Suppressor macrophage (primary cell): Measurements from ENCODE around the gene PCBP3.
"Not testable (repeated sequence)": the region's sequence is repeated elsewhere in the genome, so short reads cannot be mapped to it uniquely, and the experiment has no call there.

Experiments used
- DNase-seq, 4 experiments: peaks; one replicate each; pipeline ENCODE4 v3.0.0-alpha.2; 2020 to 2022
- total RNA-seq, 17 experiments: gene quantifications; one replicate each; lab custom pipeline; 2026; ENCODE audit warnings: mixed read lengths in 6 of 17, inconsistent platforms in 3 of 17; lab: John Stamatoyannopoulos, UW

The PCBP3 gene
- total RNA-seq, result 0.20 to 4.6 (median 0.71) reads per million in 17 experiments

DNA sequence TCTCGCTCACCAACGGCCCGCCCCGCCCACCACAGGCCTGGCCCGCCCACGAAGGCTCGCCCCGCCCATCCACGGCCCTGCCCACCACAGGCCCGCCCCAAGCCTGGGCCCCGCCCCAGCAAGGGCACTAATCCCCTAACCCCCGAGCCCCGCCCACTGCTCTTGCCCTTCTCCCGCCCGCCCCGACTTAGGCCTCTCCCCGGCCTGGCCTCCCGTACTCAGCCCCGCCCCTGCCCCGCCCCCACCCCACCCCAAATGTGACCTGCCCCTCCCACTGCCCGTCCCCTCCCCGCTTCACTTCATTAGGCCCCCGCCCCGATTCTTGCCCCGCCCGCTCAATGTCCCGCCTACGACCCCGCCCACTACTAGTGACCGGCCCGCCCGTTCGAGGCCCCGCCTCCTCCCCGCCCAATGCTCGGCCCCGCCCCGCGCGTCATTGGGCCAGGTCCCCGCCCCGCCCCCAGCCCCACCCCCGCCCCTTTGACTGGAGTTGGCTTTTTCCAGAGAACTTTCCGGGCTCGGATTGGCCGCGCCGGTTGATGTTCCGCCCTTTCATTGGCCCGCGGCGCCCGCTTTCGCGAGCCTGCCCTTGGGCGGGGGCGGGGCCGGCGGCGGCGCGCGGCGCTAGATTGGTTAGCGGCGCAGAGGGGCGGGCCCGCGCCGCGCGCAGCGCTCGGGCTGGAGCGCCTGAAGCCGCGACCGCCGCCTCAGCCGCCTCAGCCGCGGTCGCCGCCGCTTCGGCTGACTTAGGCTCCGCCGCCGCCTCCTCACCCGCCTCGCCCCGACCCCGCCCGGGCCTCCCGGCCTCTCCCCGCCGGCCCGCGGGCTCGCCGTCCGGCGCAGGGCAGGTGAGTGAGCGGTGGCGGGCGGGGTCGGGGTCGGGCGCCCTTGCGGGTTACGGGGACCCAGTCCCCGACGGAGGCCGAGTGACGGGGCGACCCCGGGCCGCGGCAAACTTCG is at the start of gene PCBP3:
TSS of gene PCBP3 (plus strand) at position 705 of the 960 bp plus-strand sequence. CDS start 206,361 bp downstream, outside the sequence.
- DNase-seq, result peak; percentile 96 to 99 (median 97)

DNA sequence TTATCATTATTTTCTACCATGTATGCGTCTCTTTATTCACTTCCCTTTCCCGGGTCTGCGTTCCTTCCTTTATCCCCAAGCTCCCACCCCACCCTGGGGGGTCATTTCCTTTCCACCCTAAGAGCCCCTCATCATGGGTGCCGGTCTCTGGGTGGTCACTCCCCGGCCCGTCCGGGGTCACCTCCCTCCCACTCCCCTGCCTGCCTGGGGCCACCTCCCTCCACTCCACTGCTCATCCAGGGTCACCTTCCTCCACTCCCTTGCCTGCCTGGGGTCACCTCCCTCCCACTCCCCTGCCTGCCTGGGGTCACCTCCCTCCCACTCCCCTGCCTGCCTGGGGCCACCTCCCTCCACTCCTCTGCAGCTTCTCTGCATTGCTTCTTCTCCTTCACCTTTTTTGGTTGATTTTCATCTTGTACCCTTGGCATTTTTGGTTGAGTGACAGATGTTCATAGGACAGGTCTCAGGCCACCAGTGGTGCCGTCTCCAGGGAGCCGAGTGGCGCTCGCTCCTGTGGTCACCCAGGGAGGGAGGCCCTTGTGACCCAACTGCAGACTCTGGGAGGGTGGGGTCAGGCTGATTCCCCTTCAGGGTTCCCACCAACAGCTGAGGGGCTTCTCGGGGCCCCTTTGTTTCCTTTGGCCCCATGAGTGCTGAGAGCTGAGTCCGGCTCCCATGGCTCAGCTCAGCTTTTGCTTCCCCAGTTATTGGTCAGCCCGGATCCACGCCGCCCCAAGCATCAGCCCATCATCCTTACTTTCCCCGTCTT is 48.6 kb upstream of the PCBP3 start:
- no peak for DNase-seq

DNA sequence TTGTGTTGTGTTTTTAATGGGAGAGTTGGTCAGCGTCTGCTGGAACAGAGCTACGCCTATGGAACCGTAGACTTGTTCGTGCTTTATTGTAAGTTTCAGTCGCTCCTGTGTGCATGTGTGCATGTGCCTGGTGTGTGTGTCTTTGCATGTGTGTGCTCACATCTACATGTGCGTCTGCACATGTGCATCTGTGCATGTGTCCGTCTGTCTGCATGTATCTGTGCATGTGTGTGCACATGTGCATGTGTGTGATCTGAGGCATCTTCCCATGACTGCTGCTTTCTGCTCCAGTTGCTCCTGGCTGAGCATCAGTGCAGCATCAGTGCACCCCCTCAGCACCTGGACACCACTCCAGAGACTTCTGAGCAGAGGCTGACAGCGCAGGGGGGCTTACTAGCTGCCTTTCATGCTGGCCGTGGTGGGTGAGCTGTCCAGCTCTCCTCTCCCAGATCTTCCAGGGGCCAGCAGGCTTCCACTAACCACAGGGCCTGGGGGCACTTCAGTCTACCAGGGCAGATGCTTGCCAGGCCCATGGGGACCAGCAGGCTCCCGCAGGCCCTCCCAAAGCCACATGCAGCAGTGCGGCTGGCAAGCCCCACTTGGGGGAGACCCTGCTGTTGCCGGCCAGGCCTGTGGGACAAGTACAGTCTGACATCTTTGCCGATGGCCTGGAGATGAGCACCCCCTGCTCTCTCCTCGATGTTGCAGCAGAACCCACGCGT is 47.8 kb upstream of the PCBP3 start:
- DNase-seq, result no peak

DNA sequence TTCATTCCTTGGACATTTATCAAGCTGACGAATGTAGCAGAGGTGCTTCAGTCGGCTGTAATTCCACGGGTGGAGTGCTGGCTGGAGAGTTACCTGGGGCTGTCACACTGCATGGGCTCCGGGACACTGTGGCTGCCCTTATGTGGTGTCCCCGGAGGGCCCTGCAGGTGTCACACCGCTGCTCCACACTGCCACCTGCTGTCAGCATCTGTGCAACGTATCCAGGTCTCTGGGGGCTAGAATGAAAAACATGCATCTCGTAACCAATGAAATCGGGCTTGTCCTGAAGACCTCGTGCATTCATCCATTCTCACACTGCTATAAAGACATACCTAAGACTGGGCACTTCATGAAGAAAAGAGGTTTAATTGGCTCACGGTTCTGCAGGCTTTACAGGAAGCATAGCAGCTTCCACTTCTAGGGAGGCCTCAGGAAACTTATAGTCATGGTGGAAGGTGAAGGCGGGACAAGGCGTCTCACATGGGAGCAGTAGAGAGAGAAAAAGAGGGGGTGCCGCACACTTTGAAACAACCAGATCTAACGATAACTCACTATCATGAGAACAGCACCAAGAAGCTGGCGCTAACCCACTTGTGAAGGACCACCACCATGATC is 46.7 kb upstream of the PCBP3 start:
- DNase-seq, result peak; percentile 65 to 87 (median 76)

DNA sequence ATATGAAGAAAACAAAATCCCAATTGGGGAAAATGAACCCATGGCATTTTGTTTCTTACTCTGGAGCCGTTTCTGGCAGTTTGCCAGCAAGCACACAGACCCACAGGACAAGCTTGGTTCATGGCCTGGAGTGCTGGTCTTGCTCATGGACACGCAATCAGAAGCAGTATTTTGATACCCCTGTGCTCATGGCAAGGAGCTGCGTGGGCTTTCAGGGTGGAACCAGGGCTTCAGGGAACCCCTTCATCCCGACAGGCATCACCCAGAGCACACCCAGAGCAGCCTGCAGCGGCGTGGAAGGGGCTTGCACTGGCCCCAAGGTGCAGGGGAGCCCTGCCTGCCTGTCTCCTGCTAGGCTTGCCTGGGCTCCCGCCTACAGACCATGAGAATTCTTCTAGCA is 45.4 kb upstream of the PCBP3 start:
- DNase-seq, result no peak

DNA sequence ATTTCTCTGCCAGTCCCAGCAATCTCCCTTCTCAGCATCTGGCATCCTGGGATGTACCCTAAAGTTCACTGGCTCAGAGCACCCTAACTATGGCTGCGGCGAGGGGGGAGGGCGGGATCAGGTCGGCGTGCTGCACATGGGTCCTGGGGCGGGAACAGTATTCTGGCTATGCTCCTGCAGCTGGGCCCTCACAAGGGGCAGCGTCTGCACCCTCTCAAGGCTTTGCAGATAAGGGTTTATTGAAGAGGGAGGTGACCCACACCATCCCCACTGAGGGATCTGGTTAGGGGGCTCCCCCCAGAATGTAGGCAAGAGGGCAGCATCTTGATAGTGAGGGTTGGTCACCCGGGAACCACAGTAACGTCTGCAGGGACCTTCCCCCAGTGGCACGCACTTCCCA is 44.9 kb upstream of the PCBP3 start:
- DNase-seq, result no peak

DNA sequence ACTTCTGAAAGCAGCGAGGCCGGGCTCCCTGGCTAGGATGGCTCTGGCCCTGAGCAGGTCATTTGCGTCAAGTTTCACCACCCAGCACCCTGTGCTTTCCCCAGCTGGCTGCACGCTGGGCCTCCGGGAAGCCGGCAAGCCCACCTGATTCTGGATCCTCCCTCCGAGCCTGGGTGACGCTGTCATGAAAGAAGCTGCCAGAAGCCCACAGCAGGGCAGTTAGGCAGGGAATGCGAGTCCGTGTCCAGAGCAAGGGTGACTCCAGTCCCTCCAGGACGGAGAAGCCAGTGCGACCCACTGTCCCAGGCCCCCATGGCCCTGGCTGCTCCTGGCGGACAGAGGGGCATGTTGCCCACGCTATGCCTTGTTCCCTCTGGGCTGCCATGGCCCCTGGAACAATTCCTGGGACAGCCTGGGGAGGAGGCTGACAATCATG is 44.4 kb upstream of the PCBP3 start:
- DNase-seq, result no peak

DNA sequence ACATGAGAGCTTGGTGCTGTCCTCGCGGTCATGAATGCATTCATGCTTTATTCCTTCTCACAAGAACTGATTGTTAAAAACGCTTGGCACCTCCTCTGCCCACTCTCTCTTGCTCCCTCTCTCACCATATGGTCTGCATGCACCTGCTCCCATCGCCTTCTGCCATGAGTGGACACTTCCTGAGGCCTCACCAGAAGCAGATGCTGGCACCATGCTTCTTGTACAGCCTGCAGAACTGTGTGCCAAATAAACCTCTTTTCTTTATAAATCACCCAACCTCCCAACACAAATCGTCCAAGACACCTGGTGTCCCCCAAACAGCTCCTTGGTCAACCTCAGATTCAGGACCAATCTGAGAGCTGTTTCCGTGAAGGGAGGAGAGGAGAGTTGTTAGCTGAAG is 43.3 kb upstream of the PCBP3 start:
- DNase-seq, result no peak

DNA sequence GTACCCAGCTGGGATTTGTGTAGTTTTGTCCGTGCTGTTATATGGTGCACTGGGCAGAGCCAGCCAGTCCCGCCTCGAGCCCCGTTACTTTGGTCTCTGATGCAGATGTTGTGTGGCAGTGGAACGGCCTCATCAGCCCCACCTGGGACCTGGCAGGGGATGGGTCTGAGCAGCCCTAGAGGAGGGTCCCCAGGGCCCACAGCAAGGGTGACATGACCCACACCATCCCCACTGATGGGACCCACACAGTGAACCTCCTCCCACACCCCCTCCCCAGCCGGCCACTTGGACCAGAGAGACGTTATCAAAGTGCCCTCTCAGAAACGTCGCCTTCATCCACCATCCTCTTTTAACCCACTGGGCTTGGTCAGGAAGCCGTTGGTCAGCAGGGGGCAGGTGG is 42.0 kb upstream of the PCBP3 start:
- DNase-seq, result no peak

DNA sequence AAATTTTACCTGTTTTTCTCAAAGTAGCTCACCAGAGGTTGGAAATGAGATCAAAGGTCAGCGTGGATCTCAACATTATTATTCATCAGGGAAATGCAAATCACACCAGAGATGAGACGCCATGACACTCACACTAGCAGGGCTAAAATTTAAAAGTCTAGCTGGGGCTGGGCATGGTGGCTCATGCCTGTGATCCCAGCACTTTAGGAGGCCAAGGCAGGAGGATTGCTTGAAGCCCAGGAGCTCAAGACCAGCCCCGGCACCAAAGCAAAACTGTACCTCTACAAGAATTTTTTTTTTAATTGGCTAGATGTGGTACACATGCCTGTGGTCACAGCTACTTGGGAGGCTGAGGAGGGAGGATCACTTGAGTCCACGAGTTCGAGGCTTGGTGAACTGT is 41.4 kb upstream of the PCBP3 start:
- no peak for DNase-seq

DNA sequence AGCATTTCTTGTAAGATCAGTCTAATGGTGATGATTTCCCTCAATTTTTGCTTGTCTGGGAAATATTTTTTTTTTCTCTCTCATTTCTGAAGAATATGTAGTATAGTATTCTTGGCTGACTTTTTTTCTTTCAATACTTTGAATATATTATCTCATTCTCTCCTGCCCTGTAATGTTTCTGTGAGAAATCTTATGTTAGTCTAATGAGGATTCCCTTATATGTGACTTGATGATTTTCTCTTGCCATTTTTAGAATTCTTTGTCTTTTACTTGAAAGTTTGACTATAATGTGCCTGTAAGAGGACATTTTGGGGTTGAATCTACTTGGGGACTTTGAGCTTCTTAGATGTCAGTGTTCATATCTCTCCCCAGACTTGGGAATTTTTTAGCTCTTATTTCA is 40.0 kb upstream of the PCBP3 start:
- DNase-seq, result no peak

DNA sequence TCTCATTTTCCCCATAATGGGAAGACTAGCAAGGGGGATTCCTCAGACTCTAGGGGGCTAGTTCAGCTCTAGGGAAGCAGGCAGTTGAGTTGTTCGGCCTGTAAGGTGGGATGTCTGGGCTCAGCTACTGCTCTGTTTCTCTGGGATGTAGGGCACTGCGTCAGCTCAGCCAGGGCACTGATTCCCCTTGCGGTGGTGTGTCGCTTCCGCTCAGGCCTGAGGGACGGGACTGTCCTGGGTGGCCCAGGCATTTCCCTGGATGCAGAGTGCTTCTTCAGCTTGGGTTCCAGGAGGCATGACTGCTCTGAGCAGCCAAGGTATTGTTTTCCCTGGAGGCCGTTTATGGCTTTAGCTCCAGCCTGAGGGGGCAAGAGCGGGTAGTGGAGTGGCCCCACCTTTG is 38.8 kb upstream of the PCBP3 start:
- DNase-seq, result not testable (repeated sequence)

DNA sequence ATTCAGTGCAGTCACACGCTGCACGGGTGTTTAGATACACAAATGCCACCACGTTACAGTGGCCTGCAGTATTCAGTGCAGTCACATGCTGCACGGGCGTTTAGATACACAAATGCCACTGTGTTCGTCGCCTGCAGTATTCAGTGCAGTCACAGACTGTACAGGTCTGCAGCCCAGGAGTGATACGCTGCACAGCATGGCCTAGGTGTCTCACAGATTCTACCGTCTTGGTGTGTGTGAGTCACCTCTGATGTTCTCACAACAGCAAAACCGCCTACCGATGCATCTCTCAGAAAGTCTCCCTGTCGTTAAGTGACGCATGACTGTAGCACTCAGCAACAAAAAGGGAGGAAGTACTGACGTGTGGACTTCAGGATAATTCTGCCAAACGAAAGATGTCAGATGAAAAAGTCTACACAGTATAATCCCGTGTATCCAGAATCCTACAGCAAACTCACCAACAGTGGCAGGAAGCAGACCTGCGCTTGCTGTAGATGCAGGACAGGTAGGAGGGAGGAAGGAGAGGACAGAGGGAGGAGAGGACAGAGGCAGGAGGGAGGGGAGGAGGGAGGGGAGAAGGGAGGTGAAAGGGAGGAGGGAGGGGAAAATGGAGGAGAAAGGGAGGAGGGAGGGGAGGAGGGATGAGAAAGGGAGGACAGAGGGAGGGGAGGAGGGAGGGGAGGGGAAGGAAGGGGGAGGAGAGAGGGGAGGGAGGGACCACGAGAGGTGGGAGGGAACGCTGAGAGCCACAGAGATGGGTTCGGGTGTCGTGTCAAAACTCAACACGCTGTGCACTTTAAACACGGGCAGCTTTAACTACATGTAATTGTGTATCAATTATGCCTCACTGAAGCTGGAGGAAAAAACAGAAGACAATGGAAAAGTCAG is 36.3 kb upstream of the PCBP3 start:
- DNase-seq, result no peak

DNA sequence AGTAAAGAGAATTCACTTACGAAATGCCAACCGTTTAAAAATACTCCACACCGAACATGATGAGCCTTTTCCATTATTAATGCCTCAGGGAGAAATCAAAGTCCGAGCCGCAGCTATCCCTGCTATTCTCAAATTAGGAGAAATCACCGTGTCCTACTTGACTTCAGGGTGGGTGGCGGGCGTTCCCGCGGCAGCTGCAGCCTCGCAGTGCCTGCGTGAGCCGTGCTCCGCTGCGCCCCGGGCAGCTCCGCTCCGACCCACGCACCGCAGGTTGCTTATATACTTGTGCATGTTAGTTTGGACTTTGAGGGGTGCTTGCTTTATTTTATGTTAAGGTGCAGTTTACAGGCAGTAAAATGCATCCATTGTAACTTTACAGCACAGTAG is 35.6 kb upstream of the PCBP3 start:
- DNase-seq, result no peak

DNA sequence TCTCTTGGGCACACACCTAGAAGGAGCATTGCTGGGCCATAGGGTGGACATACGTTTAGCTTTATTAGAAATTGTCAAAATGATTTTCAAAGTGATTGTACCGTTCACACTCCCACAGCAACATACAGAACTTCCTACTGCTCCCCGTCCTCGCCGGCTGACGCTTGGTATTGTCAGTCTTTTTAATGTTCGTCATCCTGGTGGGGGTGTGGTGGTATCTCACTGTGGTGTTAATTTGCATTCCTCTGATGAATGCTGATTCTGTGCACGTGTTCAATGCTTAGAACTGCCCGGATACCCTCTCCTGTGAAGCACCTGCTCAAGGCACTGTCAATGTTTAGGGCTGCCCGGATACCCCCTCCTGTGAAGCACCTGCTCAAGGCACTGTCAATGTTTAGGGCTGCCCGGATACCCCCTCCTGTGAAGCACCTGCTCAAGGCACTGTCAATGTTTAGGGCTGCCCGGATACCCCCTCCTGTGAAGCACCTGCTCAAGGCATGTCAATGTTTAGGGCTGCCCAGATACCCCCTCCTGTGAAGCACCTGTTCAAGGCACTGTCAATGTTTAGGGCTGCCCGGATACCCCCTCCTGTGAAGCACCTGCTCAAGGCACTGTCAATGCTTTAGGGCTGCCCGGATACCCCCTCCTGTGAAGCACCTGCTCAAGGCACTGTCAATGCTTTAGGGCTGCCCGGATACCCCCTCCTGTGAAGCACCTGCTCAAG is 34.6 kb upstream of the PCBP3 start:
- DNase-seq, result not testable (repeated sequence)

DNA sequence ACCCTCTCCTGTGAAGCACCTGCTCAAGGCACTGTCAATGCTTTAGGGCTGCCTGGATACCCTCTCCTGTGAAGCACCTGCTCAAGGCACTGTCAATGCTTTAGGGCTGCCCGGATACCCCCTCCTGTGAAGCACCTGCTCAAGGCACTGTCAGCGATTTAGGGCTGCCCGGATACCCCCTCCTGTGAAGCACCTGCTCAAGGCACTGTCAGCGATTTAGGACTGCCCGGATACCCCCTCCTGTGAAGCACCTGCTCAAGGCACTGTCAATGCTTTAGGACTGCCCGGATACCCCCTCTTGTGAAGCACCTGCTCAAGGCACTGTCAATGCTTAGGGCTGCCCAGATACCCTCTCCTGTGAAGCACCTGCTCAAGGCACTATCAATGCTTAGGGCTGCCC is 33.9 kb upstream of the PCBP3 start:
- DNase-seq, result not testable (repeated sequence)

DNA sequence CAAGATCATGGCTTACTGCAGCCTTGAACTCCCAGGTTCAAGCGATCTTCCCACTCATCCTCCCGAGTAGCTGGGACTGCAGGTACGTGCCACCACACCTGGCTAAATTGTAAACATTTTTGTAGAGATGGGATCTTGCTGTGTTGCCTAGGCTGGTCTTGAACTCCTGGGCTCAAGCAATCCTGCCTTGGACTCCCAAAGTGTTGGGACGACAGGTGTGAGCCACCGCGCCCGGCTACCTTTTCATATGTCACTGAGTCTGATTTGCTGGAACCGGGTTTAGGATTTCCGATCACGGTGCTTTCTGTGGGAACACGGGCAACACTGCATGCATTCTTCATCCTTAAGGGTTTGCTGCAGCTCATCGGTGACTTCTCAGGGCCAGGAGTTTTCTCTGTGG is 32.2 kb upstream of the PCBP3 start:
- no peak for DNase-seq

DNA sequence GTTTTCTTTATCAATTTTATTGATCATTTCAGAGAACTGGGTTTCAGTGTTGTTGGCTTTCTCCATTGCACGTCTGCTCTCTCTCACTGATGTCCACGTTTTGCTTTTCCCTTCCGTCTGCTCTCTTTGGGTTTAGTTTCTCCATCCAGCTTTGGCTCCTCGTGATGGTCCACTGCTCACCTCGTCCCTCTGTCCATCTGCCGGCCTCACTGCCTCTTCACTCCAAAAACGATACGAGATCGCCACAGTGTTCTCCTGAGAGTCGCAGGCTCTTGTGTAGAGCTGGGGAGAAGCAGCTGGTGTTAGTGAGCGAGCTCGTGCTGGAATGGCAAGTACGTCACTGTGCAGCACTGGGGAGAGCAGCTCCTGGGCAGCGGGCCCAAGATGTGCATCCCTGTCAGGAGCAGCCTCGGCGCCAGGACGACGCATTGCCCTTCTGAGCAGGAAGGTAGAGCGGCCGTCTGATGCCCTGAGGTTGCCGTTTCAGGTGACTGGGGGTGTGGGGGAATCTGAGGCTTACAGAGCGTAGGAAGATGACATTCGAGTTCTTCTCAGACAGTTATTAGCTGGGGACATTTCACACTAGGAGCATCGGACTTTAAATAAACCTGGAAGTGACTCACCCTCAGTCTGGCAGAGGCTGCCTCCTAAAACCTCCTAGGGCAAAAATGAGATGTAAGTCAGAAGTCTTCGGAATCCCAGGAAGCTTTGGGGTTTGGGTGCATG is 31.4 kb upstream of the PCBP3 start:
- DNase-seq, result no peak

DNA sequence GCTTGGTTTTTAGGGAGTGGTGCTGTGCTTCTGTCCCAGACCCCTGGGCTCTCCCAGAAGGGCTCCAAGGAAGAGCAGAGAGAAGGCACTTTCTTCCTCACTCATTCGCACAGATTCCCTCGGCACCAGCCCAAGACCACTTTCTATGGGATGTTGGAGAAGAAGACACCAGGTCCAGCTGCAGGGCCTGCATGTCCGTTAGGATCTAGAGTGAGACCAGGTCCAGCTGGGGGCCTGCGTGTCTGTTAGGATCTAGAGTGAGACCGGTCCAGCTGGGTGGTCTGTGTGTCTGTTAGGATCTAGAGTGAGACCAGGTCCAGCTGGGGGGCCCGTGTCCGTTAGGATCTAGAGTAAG is 30.9 kb upstream of the PCBP3 start:
- DNase-seq, result not testable (repeated sequence)

DNA sequence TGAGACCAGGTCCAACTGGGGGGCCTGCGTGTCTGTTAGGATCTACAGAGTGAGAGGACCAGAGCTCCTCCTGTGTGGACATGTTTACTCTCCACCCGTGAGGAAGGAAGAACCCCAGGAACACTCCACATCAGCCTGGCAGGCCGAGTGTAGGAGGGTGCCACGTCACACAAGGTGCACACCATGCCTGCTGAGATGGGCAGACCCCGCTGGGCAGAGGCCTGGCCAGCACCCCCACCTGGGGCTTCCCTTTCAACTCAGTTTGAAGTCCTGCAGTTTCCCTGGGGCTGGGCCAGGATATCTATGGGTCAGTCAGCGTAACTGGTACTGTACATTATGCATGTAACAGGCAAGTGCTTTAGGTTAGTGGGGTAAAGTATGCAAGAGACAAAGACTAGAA is 30.1 kb upstream of the PCBP3 start:
- no peak for DNase-seq
